ENCODE measurements around the gene METTL24.
"Not testable (repeated sequence)": the region's sequence is repeated elsewhere in the genome, so short reads cannot be mapped to it uniquely, and the experiment has no call there.

The METTL24 gene

DNA sequence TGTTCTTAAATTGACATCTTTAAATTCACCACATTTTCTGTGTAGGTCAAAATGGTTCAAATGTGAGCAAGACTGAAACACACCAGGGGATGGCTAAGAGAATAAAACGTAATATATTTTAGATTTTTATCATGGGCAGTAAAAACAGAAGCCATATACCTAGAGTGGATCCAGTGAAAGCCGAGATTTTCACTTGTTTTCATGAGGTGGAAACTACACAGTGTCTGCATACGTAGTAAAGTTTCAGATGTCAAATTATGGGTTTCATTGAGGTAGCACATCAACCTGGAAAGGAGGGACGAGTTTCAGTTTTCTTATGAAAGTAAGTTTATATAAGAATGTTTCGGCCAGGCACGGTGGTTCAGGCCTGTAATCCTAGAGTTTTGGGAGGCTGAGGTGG is 25.9 kb downstream of the METTL24 start:
- DNase-seq = no peak

DNA sequence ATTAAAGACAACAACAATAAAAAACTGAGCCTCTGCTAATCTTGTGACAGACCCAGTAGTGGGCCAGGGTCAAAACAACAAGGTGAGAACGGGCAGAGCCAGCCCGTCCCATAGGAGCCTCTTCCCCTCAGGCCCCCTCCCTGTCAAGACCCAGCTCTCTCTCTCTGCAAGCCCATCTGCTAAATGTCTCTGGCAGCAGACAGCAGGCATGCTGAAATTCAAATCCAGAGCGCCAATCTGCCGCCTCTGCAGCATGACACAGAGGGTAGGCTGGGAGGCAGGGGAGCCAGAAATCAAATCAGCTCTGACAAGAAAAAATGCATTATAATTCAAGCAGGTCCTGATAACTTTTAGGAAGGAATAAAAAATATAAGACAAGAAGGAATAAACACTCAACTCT is 26.3 kb downstream of the METTL24 start:
- no peak for DNase-seq

DNA sequence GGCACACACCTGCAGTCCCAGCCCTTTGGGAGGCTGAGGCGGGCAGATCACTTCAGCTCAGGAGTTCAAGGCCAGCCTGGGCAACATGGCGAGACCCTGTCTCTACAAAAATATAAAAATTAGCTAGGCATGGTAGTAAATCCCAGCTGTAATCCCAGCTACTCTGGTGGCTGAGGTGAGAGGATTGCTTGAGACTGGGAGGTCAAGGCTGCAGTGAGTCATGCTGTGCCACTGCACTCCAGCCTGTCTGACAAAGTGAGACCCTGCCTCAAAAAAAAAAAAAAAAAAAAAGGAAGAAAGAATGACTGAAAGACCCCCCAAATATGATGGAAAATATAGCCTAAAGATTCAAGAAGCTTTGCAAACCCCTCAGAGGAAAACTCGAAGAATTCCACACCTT is 26.8 kb downstream of the METTL24 start:
- DNase-seq = no peak

DNA sequence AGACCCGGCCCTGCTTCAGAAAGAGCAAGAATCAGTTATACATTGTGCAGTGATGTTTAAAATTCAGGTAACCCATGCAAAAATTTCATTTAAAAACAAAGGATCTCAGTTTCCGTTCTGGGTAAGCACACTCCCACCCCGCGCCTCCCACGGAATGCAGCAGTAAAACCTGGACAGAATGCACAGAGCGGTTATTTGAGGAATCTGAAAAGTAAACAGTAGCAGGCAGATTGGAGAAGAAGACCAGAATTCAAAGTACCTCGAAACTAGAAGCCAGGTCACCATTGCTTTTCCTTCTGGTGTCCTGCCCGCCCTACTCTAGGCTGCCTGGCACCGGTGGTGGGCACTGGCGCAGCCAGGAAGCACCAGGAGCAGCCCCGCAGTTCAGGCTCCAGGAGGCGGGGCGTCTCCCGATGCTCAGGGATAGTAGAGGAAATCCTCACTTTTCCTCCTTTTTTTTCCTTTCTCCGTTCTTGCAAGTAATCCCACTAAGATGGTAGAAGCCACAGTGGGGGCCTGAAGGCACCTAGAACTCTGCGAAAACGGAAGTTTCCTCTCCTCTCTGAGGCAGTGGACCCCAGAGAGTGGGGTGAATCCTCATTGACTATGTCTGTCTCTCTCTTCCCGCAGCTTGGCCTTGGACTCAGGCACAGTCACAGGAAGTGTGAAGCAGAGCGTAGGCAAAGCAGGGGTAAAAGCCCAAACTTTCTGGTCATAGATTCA is 28.3 kb downstream of the METTL24 start:
- no peak for DNase-seq

DNA sequence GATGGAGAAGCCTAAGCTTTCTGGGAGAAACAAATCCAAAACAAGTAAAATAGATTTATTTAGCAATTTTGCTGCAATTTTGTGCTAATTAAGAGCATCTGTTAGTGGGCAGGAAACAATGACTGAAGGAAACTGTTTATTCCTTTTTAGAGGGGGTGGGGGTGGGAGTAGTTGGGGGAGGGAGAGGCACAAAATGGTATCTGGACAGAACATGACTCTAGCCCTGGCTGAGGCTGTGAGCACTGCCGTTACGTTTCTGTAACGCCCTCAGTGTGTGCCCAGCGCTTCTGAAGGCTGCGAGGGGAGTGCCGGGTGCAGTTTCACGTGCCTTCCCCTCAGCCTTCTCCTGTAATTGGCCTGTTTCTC is 28.8 kb downstream of the METTL24 start:
- DNase-seq = no peak

DNA sequence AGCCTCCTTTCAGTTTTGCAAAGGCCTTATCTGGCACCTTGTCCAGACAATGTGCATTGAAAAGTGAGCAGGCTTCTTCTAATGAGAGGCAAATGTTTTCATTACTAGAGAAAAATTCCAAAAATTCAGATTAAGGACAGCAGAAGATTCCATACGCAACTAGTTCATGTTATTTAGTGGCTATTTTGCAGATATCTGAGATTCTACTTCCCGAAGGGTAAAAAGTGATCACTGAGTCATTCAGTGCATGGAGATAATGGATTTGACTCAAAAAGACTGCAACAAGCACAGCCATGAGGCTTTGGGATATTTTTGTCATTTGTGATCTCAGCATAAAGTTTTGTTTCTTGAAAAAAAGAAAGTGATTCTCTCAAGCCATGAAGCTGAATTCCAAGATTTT is 29.9 kb downstream of the METTL24 start:
- DNase-seq = no peak

DNA sequence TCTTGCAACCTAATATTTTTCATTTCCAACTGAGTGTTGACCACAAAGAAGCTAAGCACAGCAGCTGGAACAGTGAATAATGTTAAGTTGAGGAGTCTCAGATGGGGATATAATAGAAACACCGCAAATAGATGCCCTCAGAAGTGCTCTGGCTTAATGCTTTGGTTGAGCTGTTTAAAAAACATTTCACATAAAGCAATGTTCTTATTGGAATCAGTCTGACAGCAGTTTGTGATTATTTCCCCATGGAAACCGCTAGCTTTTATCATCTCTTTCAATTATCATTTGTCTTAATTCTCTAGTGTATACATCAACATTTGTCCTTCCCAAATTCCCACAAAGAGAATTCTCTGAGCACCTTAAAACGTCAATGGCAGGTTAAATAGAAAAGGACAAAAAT is 30.8 kb downstream of the METTL24 start:
- DNase-seq = no peak

DNA sequence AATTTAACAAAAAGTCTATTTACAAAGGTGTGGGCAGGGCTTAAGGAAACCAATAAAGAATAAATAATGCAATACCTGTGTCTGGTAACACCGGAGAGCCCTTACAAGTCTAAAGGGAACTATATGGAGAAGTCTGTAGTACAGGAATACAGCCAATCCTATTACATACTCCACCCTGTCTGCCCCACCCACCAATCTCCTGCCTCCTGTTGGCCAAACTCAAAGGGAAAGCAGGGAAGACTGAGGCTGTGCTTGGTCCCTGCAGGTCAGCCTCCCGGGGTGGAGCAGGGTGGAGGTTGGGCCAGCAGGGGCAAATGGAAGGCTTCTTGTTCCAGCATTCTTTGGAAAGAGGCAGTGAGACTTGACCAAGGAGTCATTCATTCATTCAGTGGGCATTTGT is 31.5 kb downstream of the METTL24 start:
- no peak for DNase-seq

DNA sequence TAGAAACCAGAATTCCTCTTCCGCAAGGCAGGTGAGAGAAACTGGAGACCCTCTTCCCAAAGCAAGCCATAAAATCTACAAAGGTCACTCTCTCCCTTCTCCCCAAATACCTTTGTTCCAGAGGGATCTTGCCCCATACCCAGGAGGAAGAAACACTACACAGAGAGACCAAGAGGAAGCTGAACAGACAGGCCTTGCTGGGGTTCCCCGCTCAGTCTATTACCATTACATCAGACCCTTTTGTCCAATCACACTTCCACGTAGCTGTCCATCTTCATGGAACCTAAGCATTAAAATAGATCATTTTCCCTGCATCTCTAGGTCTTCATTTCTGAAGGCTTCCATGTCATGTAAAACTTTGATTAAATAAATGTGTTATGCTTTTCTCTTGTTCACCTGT is 32.1 kb downstream of the METTL24 start:
- no peak for DNase-seq

DNA sequence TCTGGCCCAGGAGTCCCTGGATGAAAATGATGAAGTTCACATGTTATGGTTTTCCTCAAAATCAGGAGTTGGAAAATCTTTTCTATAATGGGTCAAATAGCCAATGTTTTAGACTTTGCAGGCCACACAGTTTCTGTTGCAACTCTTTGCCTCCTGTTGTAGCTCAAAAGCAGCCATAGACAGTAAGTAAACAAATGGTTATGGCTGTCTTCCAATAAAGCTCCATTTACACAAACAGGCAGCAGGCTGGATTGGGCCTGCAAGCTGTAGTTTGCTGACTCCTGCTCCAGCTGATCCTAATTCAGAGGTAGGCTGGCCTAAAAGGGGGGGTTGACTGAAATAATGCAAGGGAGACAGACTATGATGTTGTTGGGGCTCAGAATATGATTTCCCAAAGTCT is 33.0 kb downstream of the METTL24 start:
- DNase-seq = no peak

DNA sequence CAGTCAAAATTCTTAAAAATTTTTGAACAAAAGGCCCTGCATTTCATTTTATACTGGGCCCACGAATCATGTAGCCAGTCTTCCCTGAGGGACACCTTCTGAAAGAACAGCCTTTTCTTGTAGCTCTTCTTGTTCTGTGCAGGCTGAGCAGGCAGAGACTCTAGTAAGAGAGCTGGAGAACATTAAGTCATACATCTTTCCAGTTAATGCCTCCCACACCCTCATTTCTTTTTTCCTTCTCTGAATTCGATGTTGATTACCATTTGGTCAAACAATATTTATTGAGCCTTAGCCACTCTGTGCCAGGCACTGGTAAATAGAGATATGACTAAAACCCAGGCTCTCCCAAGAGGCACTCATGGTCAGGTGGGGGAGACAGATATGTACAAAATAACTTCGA is 33.6 kb downstream of the METTL24 start:
- DNase-seq = no peak

DNA sequence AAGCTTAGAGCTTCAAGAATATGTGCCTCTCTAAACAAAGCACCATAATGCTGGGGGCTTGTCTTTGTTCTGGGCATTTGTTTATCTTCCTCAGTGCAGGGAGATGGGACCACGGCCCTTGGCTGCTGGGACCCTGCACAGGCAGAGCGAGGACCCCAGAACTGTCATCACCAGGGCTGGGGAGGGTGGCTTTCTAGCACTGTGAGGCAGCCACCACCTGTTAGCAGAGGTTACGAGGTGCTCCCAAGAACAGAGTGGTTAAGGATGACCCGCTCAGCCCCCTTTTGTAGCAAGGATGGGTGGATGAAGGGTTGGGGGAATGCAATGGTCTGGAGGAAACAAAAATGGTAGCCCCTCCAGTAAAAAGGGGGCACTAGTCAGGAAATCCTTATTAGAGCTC is 34.9 kb downstream of the METTL24 start:
- no peak for DNase-seq

DNA sequence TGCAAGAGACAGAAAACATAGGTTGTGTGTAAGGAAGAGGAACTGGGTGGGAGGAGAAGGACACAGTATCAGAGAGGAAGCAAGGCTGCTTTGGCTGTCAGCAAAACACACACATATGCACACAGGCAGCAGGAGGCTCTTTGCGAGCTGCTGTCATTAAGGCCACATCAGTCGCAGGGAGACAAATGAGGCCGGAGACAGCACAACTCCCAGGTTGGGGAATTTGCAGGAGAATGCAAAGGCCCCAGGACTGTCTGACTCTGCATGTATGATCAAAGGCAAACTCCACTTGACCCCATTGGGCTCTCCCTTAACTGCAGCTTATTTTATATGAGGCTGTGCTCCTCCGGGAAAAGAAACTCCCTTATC is 35.3 kb downstream of the METTL24 start:
- DNase-seq = no peak

DNA sequence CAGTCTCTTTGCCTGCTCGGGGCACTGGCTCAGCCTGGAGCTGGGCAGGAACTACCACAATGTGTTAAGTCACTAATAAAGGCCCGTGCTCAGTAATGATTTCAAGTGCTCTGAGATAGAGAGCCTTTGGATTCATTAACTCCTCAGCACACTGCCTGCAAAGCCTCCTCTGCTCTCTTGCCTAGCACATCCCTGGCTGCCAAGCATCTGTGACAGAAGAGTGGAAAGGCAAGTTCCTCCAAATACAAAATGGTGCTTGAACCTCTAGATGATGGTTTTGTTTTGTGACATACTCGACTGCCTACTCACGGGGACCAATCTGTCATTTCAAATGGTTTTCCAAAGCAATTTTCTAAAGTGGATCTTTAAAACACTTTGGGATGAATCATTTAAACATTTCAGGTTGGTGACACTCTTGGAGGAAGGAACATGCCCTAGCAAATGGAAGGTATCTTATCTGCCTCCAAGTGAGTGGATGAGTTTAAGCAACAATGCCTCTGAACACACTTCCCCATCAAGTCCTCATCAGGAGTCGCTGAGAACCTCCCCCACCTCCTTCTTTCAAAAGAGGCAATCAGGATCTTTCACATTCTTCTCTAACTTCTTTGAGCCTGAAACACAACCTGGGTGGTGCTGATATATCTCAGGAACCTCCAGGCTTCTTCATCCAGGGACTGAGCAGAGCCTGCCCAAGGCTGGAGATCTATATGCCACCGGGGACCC is 35.8 kb downstream of the METTL24 start:
- DNase-seq = peak; percentile 5

DNA sequence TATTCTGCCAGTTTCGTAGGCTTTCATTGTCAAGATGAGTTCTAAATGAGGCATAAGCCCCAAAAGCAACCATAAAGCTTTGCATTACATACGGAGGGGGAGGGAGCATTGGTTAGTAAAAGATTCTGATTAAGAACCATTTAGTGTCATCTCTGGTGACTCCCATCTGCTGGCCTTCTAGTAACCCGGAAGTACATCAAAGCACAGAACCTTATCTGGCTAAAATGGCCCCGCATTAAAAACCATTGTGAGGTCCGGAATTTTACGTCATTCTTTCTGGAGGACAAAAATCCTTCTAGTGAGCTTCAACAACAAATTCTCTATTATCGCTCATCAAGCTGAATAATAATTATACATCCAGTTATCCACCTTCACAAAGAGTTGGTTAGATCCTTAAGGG is 37.8 kb downstream of the METTL24 start:
- no peak for DNase-seq

DNA sequence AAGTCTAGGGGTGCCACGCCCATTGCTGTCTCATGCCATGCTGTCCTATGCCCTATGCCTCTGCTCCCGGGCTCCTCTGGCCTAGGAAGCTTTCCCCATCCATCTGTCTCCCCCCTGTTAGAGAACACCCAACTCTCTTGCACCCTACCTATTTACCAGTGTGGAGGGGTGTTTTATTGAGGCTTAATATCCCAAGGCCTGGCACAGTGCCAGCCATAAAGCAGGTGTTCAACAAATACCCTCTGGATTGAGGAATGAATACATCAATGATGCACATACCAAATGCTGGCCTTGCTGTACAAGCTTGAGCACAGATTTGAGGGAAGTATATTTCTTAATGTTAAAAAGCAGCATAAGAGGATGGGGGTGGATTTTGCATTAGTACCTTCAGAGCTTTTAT is 38.3 kb downstream of the METTL24 start:
- DNase-seq = no peak

DNA sequence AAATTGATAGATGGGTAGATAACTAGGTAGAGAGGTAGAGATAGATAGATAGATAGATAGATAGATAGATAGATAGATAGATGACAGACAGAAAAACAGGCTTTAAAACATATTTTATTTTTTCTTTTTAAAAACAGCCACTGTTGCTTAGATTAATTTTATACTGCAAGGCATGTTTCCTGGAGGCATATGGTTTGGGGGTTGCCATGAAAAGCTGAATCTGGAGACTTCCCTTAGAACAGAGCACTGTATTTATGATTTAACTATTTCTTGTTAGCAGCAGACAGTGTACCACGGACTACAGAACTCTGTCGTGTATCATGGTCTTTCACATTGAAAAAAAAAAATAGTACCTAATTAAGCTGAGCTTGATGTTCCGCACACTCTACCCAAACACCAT is 38.8 kb downstream of the METTL24 start:
- no peak for DNase-seq

DNA sequence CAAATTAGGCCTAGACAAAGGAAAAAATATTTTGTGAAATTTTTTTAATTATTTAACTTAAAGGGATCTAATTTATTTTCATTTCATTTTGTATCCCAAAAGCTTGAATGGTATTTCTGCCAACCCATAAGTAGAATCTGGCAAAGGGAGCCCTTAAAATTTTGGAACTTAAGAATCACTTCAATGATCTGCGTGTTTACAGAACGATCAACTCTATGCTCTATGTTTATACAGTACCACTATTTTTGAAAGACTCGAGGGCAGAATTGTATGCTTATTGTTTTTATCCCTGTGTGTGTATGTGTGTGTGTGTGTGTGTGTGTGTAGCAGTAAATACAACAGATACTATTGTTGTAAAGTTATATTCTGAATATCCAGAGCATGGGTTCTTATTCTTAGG is 39.2 kb downstream of the METTL24 start:
- no peak for DNase-seq

DNA sequence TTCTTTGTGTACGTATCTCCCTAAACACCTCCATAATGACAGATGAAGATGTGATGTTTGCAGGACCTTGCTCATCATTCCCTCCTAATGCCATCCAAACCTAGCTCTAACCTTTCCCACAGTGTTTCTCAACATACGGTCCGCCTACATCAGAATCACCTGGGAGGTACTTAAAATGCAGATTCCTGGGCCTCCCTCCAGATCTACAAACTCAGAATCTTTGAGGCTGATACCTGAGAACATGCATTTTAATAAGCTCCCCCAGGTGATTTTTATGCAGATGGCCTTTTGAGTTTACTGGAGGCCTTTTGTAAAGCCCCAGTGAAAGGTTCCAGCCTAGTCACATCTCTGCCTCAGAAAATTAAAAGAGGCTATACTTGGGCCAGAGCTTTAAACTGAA is 40.5 kb downstream of the METTL24 start:
- no peak for DNase-seq

DNA sequence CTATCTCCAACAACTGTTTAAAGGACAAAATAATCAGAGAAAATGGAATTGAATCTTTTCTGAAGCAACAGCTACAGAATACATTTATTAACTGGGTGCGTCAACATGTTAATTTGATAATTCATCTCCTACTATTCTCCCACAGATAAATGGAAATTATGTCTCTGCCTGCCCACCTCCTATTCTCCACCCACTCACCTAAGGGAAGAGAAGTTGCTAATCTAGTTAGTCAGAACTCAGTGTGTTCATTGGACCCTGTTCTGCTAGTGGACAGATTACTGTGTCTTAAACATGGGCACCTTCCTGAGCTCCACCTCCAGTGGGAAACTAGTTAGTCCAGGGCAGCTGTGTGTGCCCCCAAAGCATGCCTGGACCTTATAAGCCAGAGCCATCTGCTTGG is 41.0 kb downstream of the METTL24 start:
- DNase-seq = no peak

DNA sequence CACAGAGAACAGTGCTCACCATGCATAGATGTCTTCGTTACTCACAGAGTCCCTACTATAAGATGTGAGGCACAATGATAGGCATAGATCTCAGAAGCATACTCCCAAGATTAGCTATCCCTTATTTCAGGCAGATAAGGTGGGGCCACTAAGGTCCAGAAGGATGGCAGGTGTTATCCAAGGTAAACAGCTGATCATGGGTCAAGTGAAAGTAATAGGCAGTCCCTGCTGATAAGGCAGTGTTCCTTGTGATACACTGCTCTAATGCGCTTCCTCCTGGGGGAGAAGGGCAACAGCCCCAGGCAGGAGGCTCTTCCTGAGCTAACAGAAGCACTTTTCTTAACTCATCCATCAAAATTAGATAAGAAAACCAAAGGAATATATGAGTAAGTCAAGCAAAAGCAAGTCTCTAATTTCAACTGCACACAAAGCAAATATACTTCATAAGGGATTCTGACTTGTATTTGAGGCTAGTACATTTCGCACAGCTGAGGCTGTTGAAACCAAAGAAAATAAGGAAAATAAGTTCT is 42.2 kb downstream of the METTL24 start:
- no peak for DNase-seq

DNA sequence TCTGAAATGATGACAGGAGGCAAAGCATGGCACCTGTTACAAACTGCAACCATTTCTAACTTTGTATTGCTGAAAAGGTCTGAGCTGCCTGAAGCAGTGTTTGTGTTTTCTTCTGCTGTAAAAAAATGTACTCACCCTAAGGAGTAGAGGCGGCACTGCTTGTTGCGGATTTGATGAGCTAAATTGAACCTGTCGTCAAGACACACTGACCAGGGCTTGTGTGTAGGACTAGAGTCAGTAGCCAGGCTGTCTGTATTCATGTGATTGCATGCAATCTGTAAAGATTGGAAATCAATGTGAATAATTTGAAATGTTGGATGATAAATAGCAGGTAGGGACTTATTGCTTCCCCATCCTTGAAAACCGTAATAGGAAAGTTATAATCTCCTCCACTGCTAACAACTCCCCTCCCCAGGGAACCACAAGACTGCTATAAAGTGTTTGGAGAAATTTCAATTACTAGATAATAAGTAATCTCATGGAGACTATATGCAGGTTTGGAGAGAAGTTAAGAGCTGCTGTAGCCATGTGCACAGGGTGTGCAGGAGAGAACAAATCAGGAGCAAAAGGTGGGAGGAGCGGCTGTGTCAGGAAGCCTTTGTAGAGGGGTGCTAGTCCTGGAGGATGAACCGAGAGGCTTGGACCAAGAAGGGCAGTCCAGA is 42.8 kb downstream of the METTL24 start:
- DNase-seq = no peak

DNA sequence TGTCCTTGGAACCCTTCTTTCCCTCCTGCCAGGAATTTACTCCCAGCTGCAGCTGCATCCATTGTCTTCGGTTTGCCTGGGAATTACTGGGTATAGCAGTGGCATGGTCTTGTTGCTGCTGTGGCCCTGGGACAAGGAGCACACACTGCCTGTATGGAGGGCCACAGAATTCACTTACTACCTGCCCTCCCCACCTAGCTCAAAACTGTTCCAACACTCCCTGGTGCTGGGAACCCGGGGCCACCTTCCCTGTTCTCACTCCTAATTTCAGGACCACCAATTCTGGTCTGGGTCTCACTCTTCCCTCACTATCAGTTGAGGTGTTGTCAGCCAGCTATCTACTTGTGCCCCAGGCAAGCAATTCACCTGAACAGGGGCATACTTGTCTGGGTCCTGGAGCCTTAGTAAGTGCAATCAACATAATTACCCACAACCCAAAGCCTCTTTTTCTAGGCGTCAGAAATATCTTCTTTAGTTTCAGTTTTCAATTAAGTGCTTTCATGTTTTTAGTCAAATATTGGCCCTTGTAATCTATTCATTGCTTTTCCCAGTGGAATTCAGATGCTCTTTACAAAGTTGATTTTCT is 47.2 kb downstream of the METTL24 start:
- no peak for DNase-seq

DNA sequence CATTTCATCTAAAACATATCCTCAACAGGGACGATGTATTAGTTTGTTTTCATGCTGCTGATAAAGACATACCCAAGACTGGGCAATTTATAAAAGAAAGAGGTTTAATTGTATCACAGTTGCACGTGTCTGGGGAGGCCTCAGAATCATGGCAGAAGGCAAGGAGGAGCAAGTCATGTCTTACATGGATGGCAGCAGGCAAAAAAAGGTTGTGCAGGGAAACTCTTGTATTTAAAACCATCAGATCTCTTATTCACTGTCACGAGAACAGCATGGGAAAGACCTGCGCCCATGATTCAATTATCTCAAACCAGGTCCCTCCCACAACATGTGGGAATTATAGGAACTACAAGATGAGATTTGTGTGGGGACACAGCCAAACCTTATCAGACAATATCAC is 48.7 kb downstream of the METTL24 start:
- DNase-seq = not testable (repeated sequence)

All from NCI-H2227 treated with DMSO at 0.1 percent for 48 hours (cell line).